Breast epithelium (tissue), 4 donors: Measurements from ENCODE around the gene WBP1. TPM values are rescaled to one million over a fixed set of nuclear protein-coding genes. Genes with fewer than 3 reads are reported as not detected.

Experiments
- DNase-seq, 2 donors: peaks; one replicate each; pipeline ENCODE4 v3.0.0-alpha.2; 2019; ENCODE audit warnings: low spot score in 2 of 2
- H3K27ac ChIP-seq, 2 donors: fragments of 200-600 bp; sonication (generic) in 1 of 2; one replicate each; pipeline ENCODE4 v1.5.1; 2016 to 2019; ENCODE audit warnings: mild to moderate bottlenecking in 1 of 2
- H3K27me3 ChIP-seq, 2 donors: fragments of 200-600 bp; sonication (generic) in 1 of 2; one replicate each; pipeline versions ENCODE4 v1.5.1 to v1.6.0; 2017 to 2019; ENCODE audit warnings: control low read depth in 1 of 2, mild to moderate bottlenecking in 1 of 2
- H3K36me3 ChIP-seq: fragments of 200-600 bp; one replicate; pipeline ENCODE4 v1.5.1; 2019
- H3K4me1 ChIP-seq, 2 donors: fragments of 200-600 bp; sonication (generic); one replicate each; pipeline ENCODE4 v1.5.1; 2016 to 2019; ENCODE audit warnings: control low read depth in 1 of 2
- H3K4me3 ChIP-seq, 3 donors: fragments of 200-600 bp; sonication (generic); 1 replicate in 2 of 3; 2 replicates in 1 of 3; pipeline ENCODE4 v1.5.1; 2016 to 2019; ENCODE audit warnings: mild to moderate bottlenecking in 3 of 3, moderate library complexity in 2 of 3
- H3K9me3 ChIP-seq, 2 donors: fragments of 200-600 bp; sonication (generic) in 1 of 2; one replicate each; pipeline ENCODE4 v1.5.1; 2016 to 2019; ENCODE audit warnings: control low read depth in 1 of 2
- POLR2A ChIP-seq: fragments of 450-650 bp; IDR thresholded peaks from one replicate; pipeline ENCODE4 v1.6.1; 2016; ENCODE audit warnings: antibody characterized with exemption, mild to moderate bottlenecking, moderate library complexity
- POLR2AphosphoS5 ChIP-seq, 3 donors: sonication (generic); formaldehyde crosslinking; IDR thresholded peaks; one replicate each; pipeline ENCODE4 v1.6.1; 2017; ENCODE audit warnings: antibody characterized with exemption in 3 of 3
- intact Hi-C: fragments of 100-400 bp; cut with DNase I; formaldehyde crosslinking; loops from one replicate; pipeline ENCODE4 v1.15.1; 2023; ENCODE audit warnings: low total_unique reads
- total RNA-seq, 3 donors: library from RNA; depleted of rRNA; stranded (reverse); fragments of >200 nt; gene quantifications; one replicate each; pipeline ENCODE4 v1.1.0, GENCODE V29; 2016
- TF ChIP-seq, protein P1 (sequence below), 3 donors: fragments of 450-650 bp; IDR thresholded peaks; one replicate each; pipeline ENCODE4 v1.5.1; 2016 to 2017; ENCODE audit warnings: antibody characterized with exemption in 3 of 3, mild to moderate bottlenecking in 3 of 3, moderate library complexity in 3 of 3

Gene WBP1
- total RNA-seq, 3 donors from 2014 or later = 58.0 to 70.0 (median 61.9) TPM

DNA sequence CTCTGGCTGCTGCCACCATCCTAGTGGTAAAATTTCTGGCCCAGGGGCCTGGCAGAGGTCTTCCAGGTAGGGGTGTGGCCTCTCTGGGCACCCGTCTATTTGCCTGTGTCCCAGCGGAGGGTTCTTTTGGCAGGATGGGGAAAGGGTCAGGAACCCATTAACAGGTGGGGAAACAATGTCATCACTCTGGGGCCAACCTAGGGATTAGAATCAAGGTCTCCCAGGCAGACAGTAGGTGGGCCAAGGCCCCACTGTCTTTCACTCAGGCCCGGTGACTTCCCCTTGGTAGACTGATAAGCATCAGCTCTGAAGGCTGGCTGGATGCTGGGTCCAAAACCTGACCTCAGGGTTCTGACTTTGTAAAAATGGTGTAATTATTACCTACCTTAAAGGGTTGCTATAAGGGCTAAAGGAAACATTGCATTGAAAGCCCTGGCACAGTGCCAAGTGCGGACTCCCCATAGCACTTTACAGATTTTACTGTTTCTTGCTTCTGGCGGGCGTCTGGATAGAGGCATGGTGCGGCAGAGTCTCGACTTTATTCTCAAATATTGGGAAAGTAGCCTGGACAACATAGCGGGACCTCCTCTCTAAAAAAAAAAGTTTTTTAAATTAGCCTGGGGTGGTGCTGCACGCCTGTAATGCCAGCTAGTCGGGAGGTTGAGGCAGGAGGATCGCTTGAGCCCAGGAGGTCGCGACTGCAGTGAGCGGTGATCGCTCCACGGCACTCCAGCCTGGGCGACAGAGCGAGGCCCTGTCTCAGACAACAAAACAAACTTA is 38.9 kb downstream of the WBP1 start:
- Histone ChIP-seq H3K4me1 (peaks cover 0 to 3% of the 10 kb centered on the region in 2 donors), H3K4me3 (peak overlapping the region; percentile 31 to 70 (median 55)), H3K27me3 (peaks cover 6 to 7% of the 10 kb centered on the region in 2 donors), H3K27ac (no peak overlapping the region), H3K36me3 (peaks cover 3% of the 10 kb centered on the region), H3K9me3 (no peaks in the 10 kb centered on the region)
- TF ChIP-seq POLR2AphosphoS5 (IDR thresholded peaks at IDR 0.05) (no peak), POLR2A (no peak)
- TF ChIP-seq, protein P1, sequence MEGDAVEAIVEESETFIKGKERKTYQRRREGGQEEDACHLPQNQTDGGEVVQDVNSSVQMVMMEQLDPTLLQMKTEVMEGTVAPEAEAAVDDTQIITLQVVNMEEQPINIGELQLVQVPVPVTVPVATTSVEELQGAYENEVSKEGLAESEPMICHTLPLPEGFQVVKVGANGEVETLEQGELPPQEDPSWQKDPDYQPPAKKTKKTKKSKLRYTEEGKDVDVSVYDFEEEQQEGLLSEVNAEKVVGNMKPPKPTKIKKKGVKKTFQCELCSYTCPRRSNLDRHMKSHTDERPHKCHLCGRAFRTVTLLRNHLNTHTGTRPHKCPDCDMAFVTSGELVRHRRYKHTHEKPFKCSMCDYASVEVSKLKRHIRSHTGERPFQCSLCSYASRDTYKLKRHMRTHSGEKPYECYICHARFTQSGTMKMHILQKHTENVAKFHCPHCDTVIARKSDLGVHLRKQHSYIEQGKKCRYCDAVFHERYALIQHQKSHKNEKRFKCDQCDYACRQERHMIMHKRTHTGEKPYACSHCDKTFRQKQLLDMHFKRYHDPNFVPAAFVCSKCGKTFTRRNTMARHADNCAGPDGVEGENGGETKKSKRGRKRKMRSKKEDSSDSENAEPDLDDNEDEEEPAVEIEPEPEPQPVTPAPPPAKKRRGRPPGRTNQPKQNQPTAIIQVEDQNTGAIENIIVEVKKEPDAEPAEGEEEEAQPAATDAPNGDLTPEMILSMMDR (IDR thresholded peaks at IDR 0.05) = no peak
- DNase-seq = no peak
- intact Hi-C loops = no loop called here

- H3K27ac ChIP-seq = peak overlapping the region; percentile 29 to 43
- no peak for DNase-seq
- intact Hi-C loops = no loop called here
- peak overlapping the region; percentile 31 to 70 (median 55) for H3K4me3 ChIP-seq
- peaks cover 3% of the 10 kb centered on the region for H3K36me3 ChIP-seq
- TF ChIP-seq, protein P1 (IDR thresholded peaks at IDR 0.05) = no peak
- no peak for TF ChIP-seq POLR2AphosphoS5 (IDR thresholded peaks at IDR 0.05)
- no peak for TF ChIP-seq POLR2A
- peaks cover 0 to 3% of the 10 kb centered on the region in 2 donors for H3K4me1 ChIP-seq
- H3K27me3 ChIP-seq = peaks cover 6 to 7% of the 10 kb centered on the region in 2 donors
- H3K9me3 ChIP-seq = no peaks in the 10 kb centered on the region
Measured at GRCh38 chr2:74497777-74498499, 39.7 kb downstream of the WBP1 start.

GRCh38 chr2:74498500-74499266 is 40.4 kb downstream of the WBP1 start:
- TF ChIP-seq, protein P1 (IDR thresholded peaks at IDR 0.05) = no peak
- TF ChIP-seq POLR2AphosphoS5 (IDR thresholded peaks at IDR 0.05) (no peak), POLR2A (no peak)
- intact Hi-C loops = no loop called here
- H3K27ac ChIP-seq = peak overlapping the region; percentile 29 to 43
- no peak for DNase-seq
- peaks cover 6 to 7% of the 10 kb centered on the region in 2 donors for H3K27me3 ChIP-seq
- H3K9me3 ChIP-seq = no peaks in the 10 kb centered on the region
- H3K4me1 ChIP-seq = peaks cover 0 to 3% of the 10 kb centered on the region in 2 donors
- H3K36me3 ChIP-seq = no peaks in the 10 kb centered on the region
- peak overlapping the region; percentile 31 to 70 (median 55) for H3K4me3 ChIP-seq

GRCh38 chr2:74499267-74499939 is 41.2 kb downstream of the WBP1 start, which contains the start of gene LBX2:
Gene LBX2 (minus strand): TSS chr2:74499603. CDS start chr2:74499537, 66 bp downstream.
- no peak for DNase-seq
- no peaks in the 10 kb centered on the region for H3K36me3 ChIP-seq
- peaks cover 6 to 7% of the 10 kb centered on the region in 2 donors for H3K27me3 ChIP-seq
- peaks cover 0 to 3% of the 10 kb centered on the region in 2 donors for H3K4me1 ChIP-seq
- intact Hi-C loops = no loop called here
- H3K27ac ChIP-seq = peak within 1 kb of the TSS; percentile 29 to 43
- no peaks in the 10 kb centered on the region for H3K9me3 ChIP-seq
- TF ChIP-seq POLR2A = no peak
- TF ChIP-seq, protein P1 (IDR thresholded peaks at IDR 0.05) = no peak
- no peak for TF ChIP-seq POLR2AphosphoS5 (IDR thresholded peaks at IDR 0.05)
- peak within 1 kb of the TSS; percentile 31 to 70 (median 55) for H3K4me3 ChIP-seq
